K562 (cell line): ENCODE data around the gene GAL3ST2. TPM values are rescaled to one million over a fixed set of nuclear protein-coding genes. Genes with fewer than 3 reads are reported as not detected.
A peak's percentile ranks its signal among the peaks of the same experiment; 100 is the strongest.

Source experiments
- ADNP ChIP-seq: fragments of 200-800 bp; sonication (Bioruptor generic); IDR thresholded peaks from 2 replicates; pipeline ENCODE4 v1.6.1; 2016; ENCODE audit warnings: missing genetic modification characterization, missing compliant biosample characterization
- CBX1 ChIP-seq: sonication (generic); IDR thresholded peaks from 2 replicates; pipeline ENCODE4 v1.6.1; 2016; ENCODE audit warnings: antibody characterized with exemption, low read depth, mild to moderate bottlenecking
- CHD4 ChIP-seq: fragments of 200-600 bp; sonication (generic); IDR thresholded peaks from 3 replicates; pipeline ENCODE4 v1.6.1; 2012; ENCODE audit warnings: low read depth, mild to moderate bottlenecking, mixed read lengths, low read length, inconsistent platforms; ENCODE audit not compliant: insufficient read depth, insufficient replicate concordance, poor library complexity, severe bottlenecking
- MAFK ChIP-seq: IDR thresholded peaks from 2 replicates; pipeline ENCODE4 v1.6.1; 2011; ENCODE audit warnings: low read length, improper control_type of control experiment
- NBN ChIP-seq: fragments of 450-650 bp; IDR thresholded peaks from 2 replicates; pipeline ENCODE4 v1.6.1; 2016; ENCODE audit warnings: low read depth, mild to moderate bottlenecking
- PCBP1 ChIP-seq: fragments of 200-400 bp; formaldehyde crosslinking; IDR thresholded peaks from 2 replicates; pipeline ENCODE4 v1.6.1; 2018; ENCODE audit warnings: mild to moderate bottlenecking, low read depth, low read length; ENCODE audit not compliant: poor library complexity, severe bottlenecking
- RBM25 ChIP-seq: fragments of 200-400 bp; formaldehyde crosslinking; IDR thresholded peaks from 2 replicates; pipeline ENCODE4 v1.6.1; 2018; ENCODE audit warnings: low read length, low read depth, moderate library complexity; ENCODE audit not compliant: severe bottlenecking
- SMARCA5 ChIP-seq: fragments of 450-650 bp; IDR thresholded peaks from 2 replicates; pipeline ENCODE4 v1.6.1; 2016
- TCF7 ChIP-seq: sonication (generic); IDR thresholded peaks from 2 replicates; pipeline ENCODE4 v1.6.1; 2016; ENCODE audit warnings: antibody characterized with exemption, borderline replicate concordance
- TOE1 ChIP-seq, 2 experiments: fragments of 450-650 bp in 1 of 2; sonication (generic) in 1 of 2; formaldehyde crosslinking in 1 of 2; IDR thresholded peaks; 2 replicates each; pipeline versions ENCODE4 v1.7.1 to v1.8.0; 2016 to 2022; ENCODE audit warnings: borderline replicate concordance in 2 of 2, mild to moderate bottlenecking in 2 of 2, antibody characterized with exemption in 1 of 2, inconsistent platforms in 1 of 2, low read depth in 1 of 2, missing genetic modification reagents in 1 of 2, moderate library complexity in 1 of 2
- polyA plus RNA-seq, 8 experiments: library from polyadenylated mRNA; depleted of rRNA in 4 of 8; stranded (reverse) in 5 of 8; unstranded in 3 of 8; fragments of >200 nt; fragmentation: Nextera tagmentation in 2 of 8; fragmentation: Illumina TruSeq in 1 of 8; extraction: Ambion mirVana in 2 of 8; extraction: Trizol in 1 of 8; gene quantifications; 2 replicates each; pipeline versions ENCODE4 v1.2.1 to v1.2.3, GENCODE V29; 2011 to 2014; ENCODE audit warnings: inconsistent platforms in 1 of 8, missing spikeins in 1 of 8
- total RNA-seq, 7 experiments: library from RNA; depleted of rRNA in 6 of 7; stranded (reverse); fragments of >200 nt in 6 of 7; fragmentation: Illumina TruSeq in 2 of 7; extraction: Trizol in 2 of 7; gene quantifications; 2 replicates each; pipeline versions ENCODE4 v1.2.1 to v1.2.3, GENCODE V29; 2011 to 2021; ENCODE audit warnings: low replicate concordance in 1 of 7
- TF ChIP-seq, protein P1 (sequence below): fragments of 450-650 bp; formaldehyde crosslinking; IDR thresholded peaks from 2 replicates; pipeline ENCODE4 v1.4.0; 2022; ENCODE audit warnings: missing genetic modification characterization

Gene GAL3ST2
- total and polyA plus RNA-seq, 9 of the 15 experiments (the other 6 are each of a cell fraction or from before 2014, with no cell fraction given): 0.42 TPM; not detected in 8

DNA sequence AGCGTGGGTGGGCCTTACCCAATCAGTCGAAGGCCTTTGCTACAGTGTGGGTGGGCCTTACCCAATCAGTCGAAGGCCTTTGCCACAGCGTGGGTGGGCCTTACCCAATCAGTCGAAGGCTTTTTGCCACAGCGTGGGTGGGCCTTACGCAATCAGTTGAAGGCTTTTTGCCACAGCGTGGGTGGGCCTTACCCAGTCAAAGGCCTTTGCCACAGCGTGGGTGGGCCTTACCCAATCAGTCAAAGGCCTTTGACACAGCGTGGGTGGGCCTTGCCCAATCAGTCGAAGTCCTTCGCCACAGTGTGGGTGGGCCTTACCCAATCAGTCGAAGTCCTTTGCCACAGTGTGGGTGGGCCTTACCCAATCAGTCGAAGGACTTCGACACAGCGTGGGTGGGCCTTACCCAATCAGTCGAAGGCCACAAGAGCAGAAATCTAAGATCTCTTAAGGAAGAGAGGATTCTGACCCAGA lies 16.3 kb upstream of the GAL3ST2 start (continued):
- peak; percentile 83 for TF ChIP-seq CHD4
- peak; percentile 95 for TF ChIP-seq SMARCA5
- TF ChIP-seq, protein P1, sequence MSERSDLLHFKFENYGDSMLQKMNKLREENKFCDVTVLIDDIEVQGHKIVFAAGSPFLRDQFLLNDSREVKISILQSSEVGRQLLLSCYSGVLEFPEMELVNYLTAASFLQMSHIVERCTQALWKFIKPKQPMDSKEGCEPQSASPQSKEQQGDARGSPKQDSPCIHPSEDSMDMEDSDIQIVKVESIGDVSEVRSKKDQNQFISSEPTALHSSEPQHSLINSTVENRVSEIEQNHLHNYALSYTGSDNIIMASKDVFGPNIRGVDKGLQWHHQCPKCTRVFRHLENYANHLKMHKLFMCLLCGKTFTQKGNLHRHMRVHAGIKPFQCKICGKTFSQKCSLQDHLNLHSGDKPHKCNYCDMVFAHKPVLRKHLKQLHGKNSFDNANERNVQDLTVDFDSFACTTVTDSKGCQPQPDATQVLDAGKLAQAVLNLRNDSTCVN (CRISPR knock-in tag): no peak
- no peak for TF ChIP-seq TOE1 (IDR thresholded peaks at IDR 0.05; ENCODE audit: borderline replicate concordance)
- 0 out of 2 replicates have a peak, but pooled peaks have one; percentile 37 for TF ChIP-seq TOE1 (CRISPR knock-in tag; IDR thresholded peaks at IDR 0.05; ENCODE audit: borderline replicate concordance, low read depth)
- no peak for TF ChIP-seq NBN
- no peak for TF ChIP-seq PCBP1
- 0 out of 2 replicates have a peak, but pooled peaks have one; percentile 40 for TF ChIP-seq CBX1
- no peak for TF ChIP-seq TCF7
- peak; percentile 95 for TF ChIP-seq ADNP (tag)
- TF ChIP-seq RBM25: peak; percentile 72
- TF ChIP-seq MAFK: no peak
